AG08396 (cell line): ENCODE measurements around the gene BAK1.
"Not testable (repeated sequence)": the region's sequence is repeated elsewhere in the genome, so short reads cannot be mapped to it uniquely, and the experiment has no call there.

Experiments
- DNase-seq: peaks from one replicate; pipeline ENCODE4 v3.0.0; 2012; ENCODE audit warnings: low spot score, mixed read lengths

The BAK1 gene

DNA sequence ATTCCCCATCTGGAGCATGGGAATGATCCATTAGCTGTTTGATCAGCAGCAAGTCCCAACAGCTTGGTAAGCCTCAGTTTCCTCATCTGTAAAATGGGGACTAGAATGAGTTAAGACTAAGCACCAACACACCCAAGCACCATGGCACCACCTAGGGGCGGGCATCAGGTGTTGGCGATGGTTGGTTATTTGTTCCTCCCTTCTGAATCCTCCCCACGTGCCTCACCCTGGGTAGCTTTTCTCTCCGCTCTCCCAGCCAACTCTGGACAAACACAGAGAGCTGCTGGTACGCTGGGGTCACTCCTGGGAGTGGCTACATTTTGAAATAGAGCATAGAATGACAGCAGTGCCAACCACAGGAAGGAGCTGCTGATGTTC, 27.7 kb upstream of the BAK1 start:
- DNase-seq, result no peak

DNA sequence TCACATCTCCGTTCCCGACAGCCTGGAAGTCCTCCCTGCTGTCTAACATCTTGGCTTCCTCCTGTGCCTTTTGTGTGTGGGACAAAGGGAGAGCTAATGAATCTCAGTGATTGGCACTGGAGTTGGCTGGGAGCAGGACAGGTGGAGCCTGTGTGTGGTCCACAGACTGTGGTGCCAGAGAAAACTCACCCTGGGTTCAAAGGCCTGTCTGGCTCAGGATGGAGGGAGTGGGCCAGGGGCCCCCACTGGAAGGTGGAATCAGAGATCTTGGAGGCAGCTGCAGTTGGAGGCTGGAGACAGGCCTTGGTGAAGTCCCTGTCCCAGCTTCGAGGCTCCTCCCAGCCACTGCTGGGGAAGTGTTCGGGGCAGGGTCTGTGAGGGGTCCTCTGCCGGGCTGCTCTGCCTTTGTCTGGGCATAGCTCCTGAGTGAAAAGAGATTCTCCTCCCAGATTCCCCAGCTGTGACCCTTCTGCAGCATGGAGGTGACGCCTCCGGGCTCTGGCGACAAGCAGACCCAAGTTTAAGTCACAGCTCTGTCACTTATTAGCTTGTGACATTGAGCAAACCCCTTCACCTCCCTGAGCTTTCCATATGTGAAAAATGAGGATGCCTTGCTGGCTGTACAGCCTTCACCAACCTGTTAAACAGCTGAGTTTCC, 27.2 kb upstream of the BAK1 start:
- DNase-seq, result no peak

DNA sequence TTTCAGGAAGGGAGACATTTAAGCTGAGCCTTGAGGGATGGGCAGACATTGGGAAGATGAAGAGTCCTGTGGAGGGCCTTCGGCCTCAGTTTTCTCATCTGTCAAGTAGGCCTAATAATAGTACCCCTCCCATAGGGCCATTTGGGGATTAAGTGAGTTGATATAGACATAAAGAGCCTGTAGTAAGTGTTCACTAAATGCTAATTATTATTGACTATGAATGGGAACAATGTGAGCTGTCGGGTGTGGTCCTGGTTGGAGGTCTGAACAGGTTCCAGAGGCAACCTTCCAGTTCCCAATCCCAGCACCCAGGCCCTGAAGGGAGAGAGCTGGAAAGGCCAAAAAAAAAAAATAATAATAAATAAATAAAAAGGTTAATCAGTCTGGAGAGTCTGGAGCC, 26.6 kb upstream of the BAK1 start:
- DNase-seq, result no peak

DNA sequence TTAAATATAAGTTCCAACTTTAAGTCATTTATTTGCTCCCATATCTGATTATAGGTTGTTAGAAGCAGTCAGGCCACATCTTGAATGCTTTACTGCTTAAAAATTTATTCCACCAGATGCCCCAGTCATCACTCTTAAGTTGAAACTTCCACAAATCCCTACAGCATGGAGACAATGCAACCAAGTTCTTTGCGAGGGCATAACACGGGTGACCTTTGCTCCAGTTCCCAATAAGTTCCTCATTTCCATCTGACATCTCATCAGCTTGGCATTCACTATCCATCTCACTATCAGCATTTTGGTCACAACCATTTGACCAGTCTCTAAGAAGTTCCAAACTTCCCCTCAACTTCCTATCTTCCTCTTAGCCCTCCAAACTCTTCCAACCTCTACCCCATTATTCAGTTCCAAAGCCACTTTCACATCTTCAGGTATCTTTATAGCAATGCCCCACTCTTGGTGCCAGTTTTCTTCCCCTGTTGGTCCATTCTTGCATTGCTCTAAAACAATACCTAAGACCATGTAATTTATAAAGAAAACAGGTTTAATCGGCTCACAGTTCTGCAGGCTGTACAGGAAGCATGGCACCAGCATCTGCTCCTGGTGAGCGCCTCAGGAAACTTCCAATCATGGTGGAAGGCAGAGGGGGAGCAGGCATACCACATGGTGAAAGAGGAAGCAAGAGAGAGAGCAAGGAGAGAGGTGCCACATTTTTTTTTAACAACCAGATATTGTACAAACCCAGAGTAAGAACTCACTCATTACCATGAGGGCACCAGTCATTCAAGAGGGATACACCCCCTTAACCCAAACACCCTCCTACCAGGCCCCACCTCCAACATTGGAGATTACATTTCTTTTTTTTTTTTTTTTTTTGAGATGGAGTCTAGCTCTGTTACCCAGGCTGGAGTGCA, 25.1 kb upstream of the BAK1 start:
- DNase-seq, result no peak

DNA sequence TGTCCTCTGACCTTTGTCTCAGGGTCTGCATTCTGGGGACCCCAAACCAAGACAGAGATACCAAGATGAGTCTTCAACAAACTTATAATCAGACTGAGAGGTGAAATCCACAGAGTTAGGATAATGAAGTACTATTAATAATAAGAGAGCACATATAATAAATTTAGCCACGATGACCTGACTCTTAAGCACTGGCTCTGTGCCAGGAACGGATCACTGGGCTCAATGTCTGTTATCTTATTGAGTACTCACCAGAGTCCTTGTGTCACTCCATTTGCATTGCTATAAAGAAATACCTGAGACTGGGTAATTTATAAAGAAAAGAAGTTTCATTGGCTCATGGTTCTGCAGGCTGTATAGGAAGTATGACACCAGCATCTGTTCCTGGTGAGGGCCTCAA, 22.1 kb upstream of the BAK1 start:
- no peak for DNase-seq

DNA sequence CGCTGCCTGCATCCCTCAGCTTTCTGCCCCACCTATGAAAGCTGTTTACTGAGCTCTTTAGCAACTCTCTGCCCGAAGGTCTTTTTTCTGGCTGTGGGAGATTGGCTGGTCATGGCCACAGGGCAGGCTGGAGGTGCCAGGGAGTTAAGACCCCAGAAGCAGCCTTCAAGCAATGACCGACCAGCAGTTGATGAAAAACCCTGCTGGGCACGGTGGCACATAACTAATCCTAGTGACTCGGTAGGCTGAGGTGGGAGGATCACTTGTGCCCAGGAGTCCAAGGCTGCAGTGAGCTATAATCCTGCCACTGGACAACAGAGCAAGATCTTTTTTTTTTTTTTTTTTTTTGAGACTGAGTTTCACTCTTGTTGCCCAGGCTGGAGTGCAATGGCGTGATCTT, 20.7 kb upstream of the BAK1 start:
- no peak for DNase-seq

DNA sequence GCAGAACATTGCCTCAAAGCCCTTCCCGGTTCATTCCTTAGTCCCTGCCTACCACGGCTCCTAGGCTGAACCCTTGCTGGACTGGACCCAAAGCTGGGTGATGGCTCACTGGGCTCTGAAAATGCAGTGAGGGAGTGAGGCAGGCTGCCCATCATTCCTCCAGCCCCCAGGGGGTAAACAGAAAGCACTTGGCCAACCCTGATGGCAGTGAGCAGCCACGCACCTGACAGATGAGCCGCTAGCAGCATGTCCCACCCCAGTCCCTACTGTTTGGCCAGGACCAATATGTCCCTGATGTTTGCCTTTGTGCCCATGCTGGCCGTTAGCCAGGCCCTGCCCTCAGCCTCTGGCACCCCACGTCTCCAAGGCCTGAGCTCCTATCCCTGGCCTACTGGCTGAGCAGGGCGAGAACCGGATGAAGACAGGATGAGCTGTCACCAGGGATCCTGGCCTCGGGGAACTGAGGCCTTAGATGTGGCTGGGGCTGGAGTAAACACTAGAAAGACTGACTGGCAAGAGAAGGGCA, 19.4 kb upstream of the BAK1 start:
- DNase-seq, result no peak

DNA sequence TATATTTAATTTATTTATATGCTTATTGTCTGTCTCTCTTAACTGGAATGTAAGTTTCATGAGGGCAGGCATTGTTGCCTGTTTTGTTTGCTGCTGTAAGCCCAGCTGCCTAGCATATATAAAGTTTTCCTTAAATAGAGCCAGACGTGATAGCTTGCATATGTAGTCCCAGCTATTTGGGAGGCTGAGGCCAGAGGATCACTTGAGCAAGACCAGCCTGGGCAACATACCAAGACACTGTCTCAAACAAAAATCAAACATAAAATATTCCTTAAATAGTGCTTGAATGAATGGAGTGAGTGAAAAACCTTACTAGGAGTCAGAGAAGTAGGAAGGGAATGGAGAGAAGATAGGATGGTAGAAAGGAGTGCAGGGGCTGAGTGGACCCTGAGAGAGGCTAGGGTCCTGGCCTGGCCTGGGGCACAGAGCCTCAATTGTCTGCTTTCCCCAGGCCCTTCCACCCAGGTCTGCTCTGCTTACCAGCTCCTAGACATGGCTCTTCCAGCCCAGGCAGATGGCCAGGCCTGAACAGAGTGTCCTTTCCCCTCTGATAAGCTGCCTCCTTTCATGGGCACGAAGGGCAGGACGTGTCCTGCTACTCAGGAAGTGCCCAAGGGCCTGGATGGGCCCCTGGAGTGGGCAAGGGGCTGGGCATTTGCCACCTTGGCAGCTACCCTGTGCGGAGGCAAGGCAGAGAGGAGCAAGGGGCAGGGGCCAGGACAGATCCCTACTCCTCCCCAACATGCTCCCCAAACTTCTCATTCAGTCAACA, 17.7 kb upstream of the BAK1 start:
- DNase-seq, result no peak

DNA sequence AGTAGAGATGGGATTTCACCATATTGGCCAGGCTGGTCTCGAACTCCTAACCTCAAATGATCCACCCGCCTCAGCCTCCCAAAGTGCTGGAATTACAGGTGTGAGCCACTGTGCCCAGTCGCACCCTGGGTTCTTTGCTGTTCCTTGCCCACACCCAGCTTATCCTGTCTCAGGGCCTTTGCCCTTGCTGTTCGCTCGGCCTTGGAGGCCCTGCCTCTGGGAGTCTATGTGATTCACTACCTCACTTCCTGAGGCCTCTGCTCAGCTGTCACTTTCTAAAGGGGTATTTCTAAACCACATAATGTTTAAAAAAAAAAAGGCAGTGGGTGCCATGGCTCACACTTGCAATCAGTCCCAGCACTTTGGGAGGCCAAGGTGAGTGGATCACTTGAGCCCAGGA, 16.8 kb upstream of the BAK1 start:
- DNase-seq, result not testable (repeated sequence)

DNA sequence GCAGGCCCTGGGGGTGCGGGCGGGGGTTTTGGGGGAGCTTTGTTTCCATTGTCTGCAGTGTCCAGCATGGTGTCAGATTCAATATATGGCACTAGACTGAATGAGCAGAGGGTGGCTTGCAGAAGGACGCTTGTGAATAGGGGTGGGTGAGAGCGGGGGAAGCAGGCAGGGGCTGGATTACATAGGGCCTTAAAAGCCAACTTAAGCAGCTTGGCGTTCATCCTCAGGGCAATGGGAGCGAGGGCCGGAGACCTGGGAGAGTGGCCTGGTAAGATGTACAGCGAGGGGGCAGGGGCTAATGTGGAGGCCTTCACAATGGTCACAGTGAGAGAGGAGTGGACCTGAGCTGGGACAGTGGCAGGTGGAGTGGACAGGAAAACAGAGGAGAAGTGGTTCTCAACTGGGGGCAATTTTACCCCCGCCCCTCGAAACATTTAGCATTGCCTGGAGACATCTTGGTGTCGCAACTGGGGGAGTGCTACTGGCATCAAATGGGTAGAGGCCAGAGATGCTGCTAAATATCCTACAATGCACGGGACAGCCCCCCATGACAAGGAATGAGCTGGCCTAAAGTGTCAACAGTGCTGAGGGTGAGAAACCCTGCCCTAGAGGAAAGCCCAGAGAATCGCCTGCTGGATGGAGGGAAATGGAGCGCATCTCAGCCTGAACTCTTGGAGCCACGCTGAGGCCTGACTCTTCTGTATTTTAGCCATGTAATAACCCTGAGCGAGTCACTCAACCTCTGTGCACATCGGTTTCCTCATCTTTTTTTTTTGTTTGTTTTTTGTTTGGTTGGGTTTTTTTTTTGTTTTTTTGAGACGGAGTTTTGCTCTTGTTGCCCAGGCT, 15.1 kb upstream of the BAK1 start:
- DNase-seq, result no peak

DNA sequence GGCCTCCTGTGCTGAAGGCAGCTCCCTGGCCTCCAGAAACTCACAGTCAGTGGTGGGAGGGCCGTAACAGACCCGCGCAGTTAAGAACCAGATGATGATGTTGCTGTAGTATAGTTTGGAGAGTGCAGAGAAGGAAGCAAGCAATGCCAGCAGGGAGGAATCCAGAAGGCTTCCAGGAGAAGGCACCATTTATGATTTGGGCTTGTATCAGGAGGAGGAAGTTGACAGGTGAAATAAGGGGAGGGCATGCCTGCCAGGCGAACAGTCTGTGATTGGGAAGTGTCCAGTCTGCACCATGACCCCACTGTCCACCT, 13.3 kb upstream of the BAK1 start:
- no peak for DNase-seq

DNA sequence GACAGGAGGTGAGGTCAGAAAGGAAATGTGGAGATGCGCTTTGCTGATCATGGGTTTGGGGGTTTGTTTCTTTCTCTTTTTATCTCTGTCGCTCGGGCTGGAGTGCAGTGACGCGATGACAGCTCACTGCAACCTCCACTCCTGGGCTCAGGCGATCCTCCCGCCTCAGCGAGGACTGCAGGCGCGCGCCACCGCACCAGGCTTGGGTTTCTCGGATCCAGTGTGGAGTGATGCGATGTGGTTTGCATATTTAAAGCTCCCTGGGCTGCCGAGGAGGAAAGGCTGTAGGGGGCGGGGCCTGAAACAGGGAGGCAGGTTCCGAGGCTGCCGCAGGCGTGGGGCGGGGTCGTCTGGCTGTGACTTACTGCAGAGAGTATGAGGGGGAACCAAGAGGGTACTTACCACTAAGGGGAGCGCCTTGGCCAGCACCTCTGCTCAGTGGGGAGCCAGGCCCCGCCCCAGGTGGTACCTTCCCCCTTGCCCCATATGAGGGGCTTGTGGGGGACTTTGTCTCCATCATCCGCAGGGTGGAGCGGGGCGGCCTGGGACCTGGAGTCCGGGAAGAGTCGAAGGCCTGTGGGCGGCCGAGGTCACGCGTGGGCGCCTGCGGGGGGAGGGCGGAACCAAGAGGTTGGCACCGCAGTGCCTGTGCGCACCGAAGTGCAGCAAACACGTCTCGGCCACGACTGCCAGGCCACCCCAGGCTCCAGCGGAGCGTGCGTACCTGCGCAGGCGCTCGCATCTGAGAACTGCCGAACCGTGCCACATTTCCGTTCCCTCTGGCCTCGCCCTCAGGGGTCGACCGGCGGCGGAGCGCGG, 12.7 kb upstream of the BAK1 start:
- no peak for DNase-seq

DNA sequence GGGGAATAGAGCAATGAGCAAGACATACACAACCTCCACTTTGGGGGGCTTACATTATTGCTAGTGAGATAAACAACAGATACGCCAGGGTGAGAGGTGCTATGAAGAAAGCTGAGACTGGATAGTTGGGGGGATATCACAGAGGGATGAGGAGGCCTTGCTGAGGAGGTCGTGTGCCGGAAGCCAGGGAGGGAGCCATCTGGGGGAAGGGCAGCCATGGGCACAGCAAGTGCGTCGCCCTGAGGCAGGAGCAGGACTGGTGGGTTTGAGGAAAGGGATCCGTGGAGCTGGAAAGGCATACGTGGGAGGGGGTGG, 12.2 kb upstream of the BAK1 start:
- no peak for DNase-seq

DNA sequence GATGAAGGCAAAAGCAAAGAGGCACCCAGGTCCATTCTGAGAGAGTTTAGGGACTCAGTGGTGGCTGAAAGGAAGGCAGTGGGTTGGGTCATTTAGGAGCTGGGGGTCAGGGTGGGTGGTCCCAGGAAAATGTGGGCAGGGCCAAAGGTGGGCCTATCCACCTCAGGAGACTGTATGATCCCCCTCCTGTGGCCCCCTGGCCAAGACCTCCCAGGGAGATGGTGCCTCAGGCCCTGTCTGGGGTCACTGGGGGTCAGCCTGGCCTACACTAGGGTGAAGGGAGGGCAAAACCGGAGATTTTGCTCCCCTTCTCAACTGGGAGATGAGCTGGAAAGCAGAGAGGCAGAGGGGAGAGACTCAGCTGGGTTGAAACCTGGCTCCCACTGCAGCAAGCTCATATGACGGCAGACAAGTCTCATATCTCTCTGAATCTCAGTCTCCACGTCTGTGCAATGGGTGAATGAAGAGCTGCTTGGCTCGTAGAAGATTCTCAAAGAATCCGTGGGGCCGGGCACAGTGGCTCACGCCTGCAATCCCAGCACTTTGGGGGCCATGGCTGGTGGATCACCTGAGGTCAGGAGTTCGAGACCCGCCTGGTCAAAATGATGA, 11.5 kb upstream of the BAK1 start:
- DNase-seq, result no peak

DNA sequence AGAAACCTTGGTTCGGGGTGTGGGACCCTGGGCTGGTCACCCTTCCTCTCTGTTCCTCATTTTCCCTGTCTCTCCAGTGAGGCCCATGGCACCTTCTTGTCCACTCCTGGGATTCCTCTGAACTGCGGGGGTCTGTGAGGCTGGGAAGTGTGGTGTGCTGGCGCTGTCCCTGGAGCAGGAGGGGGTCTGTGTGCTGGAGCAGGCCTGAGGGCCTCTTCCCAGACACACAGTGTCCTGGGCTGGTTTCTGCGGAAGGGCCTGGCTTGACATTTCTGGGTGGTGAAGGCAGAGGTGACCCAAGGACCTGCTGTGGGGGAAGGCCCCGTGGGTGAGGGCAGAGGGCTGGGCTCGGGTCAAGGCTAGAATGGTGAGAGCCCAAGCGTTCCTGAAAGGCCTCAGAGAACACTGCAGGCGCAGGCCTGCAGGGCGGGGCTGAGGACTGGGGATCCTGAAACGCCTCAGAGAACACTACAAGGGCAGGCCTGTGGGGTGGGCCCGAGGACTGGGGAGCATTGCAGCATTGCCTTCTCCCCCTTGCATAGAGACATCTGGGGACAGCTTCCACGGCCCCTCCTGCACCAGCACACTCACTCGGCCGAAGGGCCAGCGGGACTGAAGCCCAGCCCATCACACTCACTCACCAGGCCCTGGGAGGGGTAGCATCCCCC, 10.6 kb upstream of the BAK1 start:
- DNase-seq, result no peak

DNA sequence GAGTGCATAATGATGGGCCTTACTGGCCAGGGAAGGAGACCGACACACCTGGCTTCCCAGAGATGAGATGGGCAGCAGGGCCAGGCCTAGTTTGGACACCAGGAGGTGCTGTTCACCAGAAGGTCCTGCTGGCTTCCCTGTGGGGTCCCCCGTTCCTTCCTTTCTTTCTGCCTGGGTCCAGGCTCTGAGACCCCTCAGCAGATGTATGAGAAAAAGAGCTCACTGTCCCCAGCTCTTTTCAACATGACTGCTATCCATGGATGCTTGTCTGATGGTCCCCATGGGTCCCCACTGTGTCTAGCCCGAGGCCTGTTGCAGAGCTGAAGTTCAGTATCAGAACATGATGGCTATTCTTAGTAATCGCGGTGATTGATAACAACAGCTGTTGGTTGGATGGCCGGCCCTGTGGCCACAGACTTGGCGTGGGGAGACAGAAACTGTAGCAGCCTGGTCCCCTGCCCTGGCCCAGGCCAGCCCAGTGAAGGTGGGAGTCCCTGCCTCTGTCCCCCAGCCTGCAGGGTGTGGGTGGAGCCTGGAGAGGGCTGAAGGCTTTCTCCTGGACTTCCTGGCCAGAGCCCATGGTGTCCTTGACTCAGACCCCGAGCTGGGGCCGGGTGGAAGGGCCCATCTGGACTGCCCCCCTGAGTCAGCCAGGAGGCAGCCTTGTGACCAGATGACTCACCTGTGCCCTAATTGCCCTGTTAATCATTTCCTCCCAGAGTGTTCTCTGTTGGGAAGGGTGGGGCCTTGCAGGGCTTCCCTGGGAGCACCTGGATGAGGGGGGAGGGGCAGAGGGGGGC, 9.9 kb upstream of the BAK1 start:
- DNase-seq, result peak; percentile 89

DNA sequence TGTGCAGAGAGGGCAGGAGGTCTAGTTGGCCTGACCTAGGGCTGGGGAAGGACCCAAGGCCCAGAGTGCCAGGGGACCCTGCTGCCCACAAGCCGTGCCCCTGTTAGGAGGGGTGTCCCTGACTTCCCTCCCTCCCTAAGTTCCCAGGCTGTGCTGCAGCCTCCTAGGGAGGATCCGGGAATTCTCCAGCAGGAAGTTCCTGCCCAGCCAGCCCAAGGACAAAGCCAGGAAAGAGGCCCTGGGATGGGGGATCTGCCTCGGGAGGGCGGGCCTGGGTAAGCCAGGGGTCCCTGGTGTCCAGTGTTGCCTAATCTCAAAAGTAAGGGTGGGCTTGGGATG, 9.3 kb upstream of the BAK1 start:
- DNase-seq, result no peak

DNA sequence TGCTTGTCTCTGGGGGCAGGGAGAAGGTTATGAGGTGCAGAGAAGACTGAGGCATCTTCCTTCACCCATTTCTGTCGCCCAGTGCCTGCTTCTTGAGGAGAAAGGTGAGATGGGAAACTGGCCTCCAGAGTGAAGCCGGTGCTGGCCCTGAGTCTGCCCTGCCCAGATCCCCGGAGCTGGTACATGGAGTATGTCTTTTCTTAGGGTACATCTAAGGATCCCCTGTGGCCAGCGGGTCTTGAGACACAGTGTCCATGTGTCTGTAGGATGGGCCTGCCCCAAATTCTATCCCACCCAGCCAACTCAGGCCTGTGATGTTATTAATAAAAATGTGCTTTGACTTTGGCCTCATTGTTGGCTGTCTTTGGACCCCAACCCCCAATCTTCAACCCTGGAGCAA, 8.8 kb upstream of the BAK1 start:
- DNase-seq, result no peak

DNA sequence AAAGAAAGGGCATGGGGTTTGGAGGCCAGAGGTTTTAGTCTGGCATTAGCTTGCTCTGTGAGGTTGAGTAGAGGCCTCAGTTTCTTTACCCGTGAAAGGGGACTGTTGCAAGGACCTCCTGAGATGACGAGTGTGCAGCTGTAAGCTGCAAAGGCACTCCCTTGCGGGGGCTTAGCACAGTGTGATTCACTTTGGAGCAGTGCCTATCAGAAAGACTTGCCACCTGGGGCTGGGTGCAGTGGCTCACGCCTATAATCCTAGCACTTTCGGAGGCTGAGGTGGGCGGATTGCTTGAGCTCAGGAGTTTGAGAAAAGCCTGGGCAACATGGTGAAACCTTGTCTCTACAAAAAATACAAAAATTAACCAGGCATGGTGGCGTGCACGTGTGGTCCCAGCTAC, 7.5 kb upstream of the BAK1 start:
- no peak for DNase-seq
